Stimulated activated naive B cell treated with anti-CD40 and anti-IgM and Interleukin-4, amounts not matched to agents 10 μg/mL and 1 μg/mL and 100 μg/mL, for 72 hours (primary cell): ENCODE measurements around the gene DEGS1.
A peak's percentile ranks its signal among the peaks of the same experiment; 100 is the strongest.

Experiments
- ATAC-seq, 2 donors: fragments of 150-1000 bp; cut with Tn5 transposase; replicated peaks; 2 replicates each; pipeline ENCODE4 v1.10.0; 2021; ENCODE audit warnings: moderate library complexity in 1 of 2
- DNase-seq: peaks from one replicate; pipeline ENCODE4 v3.0.0; 2021
- H3K27ac Mint-ChIP-seq: one replicate; pipeline ENCODE4 v1.8.0; 2022; ENCODE audit warnings: mild to moderate bottlenecking, mixed read lengths
- H3K27me3 Mint-ChIP-seq, 2 donors: one replicate each; pipeline ENCODE4 v1.8.0; 2022; ENCODE audit warnings: mixed read lengths in 2 of 2
- H3K36me3 Mint-ChIP-seq, 2 donors: one replicate each; pipeline ENCODE4 v1.8.0; 2022; ENCODE audit warnings: mixed read lengths in 2 of 2, mild to moderate bottlenecking in 1 of 2
- H3K4me1 Mint-ChIP-seq, 2 donors: one replicate each; pipeline ENCODE4 v1.8.0; 2022; ENCODE audit warnings: mixed read lengths in 2 of 2, mild to moderate bottlenecking in 1 of 2
- H3K4me3 Mint-ChIP-seq, 2 donors: one replicate each; pipeline ENCODE4 v1.8.0; 2022; ENCODE audit warnings: mild to moderate bottlenecking in 2 of 2, mixed read lengths in 2 of 2, moderate library complexity in 1 of 2
- H3K9me3 Mint-ChIP-seq, 2 donors: one replicate each; pipeline ENCODE4 v1.8.0; 2022; ENCODE audit warnings: mixed read lengths in 2 of 2, mild to moderate bottlenecking in 1 of 2

The DEGS1 gene

DNA sequence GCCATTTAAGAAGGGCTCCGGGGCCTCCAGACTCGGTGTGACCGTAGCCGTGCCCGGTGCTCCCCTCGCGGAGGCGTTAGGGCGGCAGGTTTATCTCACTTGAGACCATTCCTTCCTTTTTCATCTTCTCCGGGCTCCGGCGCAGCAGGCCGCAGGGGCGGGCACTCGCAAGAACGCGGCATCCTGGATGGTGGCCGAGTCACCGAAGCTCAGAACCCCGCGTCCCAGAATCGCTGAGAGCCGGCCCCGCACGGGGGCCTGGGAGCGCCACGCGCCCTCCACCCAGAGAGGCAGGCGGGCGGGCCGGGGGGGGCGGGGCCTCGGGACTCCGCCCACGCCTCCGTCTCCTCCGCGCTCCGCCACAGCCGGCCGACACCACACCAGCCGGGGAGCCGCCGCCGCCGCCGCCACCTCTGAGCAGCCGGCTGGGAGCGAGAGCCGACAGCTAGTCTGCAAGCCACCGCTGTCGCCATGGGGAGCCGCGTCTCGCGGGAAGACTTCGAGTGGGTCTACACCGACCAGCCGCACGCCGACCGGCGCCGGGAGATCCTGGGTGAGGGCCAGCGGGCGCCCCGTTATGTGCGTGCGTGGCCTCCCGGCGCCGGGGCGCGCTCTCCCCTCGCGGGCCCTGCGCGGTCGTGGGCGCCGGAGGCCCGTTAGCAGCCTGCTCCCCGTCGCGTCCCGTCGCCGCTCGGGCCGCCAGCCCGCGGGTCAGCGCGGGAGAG, at the start of gene DEGS1:
DEGS1 (plus strand) TSS at position 375 of the 725 bp plus-strand sequence; CDS start at position 472, 97 bp downstream.
- Mint-ChIP-seq H3K27ac (peak within 1 kb of the TSS; percentile 97), H3K4me3 (peak within 1 kb of the TSS; percentile 87 to 91), H3K4me1 (peaks cover 26 to 54% of the 10 kb centered on the region in 2 donors), H3K36me3 (peaks cover 16 to 25% of the 10 kb centered on the region in 2 donors), H3K9me3 (no peaks in the 10 kb centered on the region), H3K27me3 (no peaks in the 10 kb centered on the region)
- DNase-seq = peak; percentile 82
- ATAC-seq = peak; percentile 76 to 84

DNA sequence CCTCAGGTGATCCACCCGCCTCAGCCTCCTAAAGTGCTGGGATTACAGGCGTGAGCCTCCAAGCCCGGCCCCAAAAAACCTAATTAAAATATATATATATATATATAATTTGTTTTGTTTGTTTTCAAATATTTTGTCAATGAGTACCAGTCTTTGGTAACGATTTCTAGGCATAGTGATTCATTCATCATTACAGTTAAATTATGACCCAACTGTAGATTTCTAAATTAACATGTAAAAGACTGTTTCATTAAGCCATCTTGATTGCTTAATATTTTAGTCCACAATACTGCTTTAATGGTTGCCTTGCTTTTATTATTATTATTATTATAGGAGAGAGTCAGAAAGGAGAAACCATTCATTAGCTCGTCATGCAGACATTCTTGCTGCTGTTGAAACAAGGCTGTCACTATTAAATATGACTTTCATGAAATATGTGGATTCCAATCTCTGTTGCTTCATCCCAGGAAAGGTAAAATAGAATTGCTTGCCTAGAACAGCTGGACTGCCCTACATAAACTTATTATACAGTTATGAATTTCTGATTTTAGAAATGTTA, 49.2 kb upstream of the DEGS1 start:
- H3K4me1 Mint-ChIP-seq = peaks cover 6 to 10% of the 10 kb centered on the region in 2 donors
- no peaks in the 10 kb centered on the region for H3K27me3 Mint-ChIP-seq
- H3K27ac Mint-ChIP-seq = no peak overlapping the region
- H3K9me3 Mint-ChIP-seq = no peaks in the 10 kb centered on the region
- peaks cover 23 to 31% of the 10 kb centered on the region in 2 donors for H3K36me3 Mint-ChIP-seq
- no peak overlapping the region for H3K4me3 Mint-ChIP-seq
- ATAC-seq = no peak
- DNase-seq = no peak

DNA sequence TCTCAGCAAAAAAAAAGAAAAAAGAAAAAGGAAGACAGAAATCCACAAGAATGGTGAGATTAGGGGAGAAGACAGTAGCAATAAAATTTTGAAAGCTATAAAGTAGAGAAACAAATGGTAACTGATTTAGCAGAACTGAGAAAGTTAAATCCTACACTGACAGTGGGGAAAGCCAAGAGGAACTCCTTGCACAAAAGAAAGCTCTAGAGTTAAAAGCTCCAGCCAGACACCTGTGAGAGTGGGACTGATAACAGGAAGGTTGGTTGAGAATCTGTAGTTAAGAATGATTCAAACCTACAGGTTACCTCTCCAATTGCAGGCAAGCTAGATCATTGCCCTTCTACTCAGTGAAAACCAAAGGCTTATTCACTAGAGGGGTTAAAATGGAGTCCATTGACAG, 45.5 kb upstream of the DEGS1 start:
- H3K27ac Mint-ChIP-seq = peak overlapping the region; percentile 62
- DNase-seq (no peak), ATAC-seq (peak; percentile 77 to 90)
- peaks cover 6 to 10% of the 10 kb centered on the region in 2 donors for H3K4me1 Mint-ChIP-seq
- no peaks in the 10 kb centered on the region for H3K27me3 Mint-ChIP-seq
- no peaks in the 10 kb centered on the region for H3K9me3 Mint-ChIP-seq
- H3K36me3 Mint-ChIP-seq = peaks cover 3 to 23% of the 10 kb centered on the region in 2 donors
- no peak overlapping the region for H3K4me3 Mint-ChIP-seq

DNA sequence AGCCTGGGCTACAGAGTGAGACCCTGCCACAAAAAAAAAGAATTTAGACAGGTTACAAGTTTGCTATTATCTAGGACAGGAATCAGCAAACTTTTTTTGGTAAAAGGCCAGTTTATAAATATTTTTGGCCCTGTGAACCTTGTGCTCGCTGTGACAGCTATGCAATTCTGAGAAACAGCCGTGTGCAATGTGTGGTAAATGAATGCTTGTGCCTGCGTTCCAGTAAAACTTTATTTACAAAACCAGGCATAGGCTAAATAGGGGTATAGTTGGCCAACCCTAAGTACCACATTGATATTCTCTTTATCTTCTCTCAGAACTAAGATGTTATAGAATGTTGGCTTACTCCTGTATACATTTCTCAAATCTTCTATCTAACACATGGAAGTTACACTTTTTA, 44.8 kb upstream of the DEGS1 start:
- Mint-ChIP-seq H3K27me3 (no peaks in the 10 kb centered on the region), H3K27ac (no peak overlapping the region), H3K9me3 (no peaks in the 10 kb centered on the region), H3K36me3 (peaks cover 5 to 24% of the 10 kb centered on the region in 2 donors), H3K4me3 (no peak overlapping the region), H3K4me1 (peaks cover 7 to 17% of the 10 kb centered on the region in 2 donors)
- DNase-seq = no peak
- no peak for ATAC-seq

DNA sequence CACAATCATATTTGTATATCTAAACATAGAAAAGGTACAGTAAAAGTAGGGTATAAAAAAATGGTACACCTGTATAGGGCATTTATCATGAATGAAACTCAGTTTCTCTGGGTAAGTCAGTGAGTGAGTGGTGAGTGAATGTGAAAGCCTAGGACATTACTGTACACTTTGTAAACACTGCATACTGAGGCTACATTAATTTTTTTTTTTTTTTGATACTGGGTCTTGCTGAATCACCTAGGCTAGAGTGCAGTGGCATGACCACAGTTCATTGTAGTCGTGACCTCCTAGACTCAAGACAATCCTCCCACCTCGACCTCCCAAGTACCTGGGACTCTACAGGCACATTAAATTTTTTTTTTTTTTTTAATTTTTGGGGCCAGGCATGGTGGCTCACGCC, 41.3 kb upstream of the DEGS1 start:
- Mint-ChIP-seq H3K4me1 (peaks cover 13 to 37% of the 10 kb centered on the region in 2 donors), H3K27ac (no peak overlapping the region), H3K27me3 (no peaks in the 10 kb centered on the region), H3K36me3 (peaks cover 16 to 38% of the 10 kb centered on the region in 2 donors), H3K9me3 (no peaks in the 10 kb centered on the region), H3K4me3 (no peak overlapping the region)
- DNase-seq = no peak
- ATAC-seq = no peak

DNA sequence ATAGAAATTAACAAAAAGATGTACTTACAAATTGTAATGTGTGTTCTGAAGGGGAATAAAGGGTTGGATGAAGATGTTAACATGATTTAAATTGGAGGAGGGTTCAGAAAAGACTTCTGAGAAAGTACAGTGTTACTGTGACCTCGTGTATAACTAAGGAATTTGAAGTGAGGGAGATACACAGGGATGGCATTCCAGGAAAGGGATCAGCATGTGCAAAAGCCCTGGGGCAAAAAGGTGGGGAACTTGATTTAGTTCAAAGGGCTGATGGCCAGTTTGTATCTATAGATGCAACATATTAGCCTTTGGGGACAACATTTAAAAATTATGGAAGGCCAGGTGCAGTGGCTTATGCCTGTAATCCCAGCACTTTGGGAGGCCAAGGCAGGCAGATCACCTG, 33.3 kb upstream of the DEGS1 start:
- peaks cover 25 to 30% of the 10 kb centered on the region in 2 donors for H3K36me3 Mint-ChIP-seq
- no peak overlapping the region for H3K4me3 Mint-ChIP-seq
- H3K9me3 Mint-ChIP-seq = no peaks in the 10 kb centered on the region
- no peaks in the 10 kb centered on the region for H3K27me3 Mint-ChIP-seq
- H3K27ac Mint-ChIP-seq = no peak overlapping the region
- ATAC-seq (no peak), DNase-seq (no peak)
- peaks cover 5 to 14% of the 10 kb centered on the region in 2 donors for H3K4me1 Mint-ChIP-seq

DNA sequence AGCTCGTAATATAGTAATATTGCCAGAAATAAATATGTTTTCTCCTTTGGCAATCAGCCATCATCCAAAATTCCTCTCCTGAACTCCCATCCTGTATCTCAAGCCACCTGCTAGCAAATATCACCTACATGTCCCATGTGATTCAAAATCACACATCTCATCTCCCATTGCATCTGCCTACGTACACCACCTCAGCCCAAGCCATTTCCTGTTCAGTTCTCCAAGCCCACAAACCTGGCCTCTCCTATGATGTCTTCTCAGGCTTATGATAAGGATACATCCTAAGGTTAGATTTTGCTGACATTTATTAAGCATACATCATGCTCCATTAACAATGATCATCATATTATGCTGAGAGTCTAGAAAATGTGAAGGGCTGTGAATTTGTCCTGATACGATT, 31.9 kb upstream of the DEGS1 start:
- Mint-ChIP-seq H3K36me3 (peaks cover 21 to 30% of the 10 kb centered on the region in 2 donors), H3K4me1 (peaks cover 5 to 6% of the 10 kb centered on the region in 2 donors), H3K27me3 (no peaks in the 10 kb centered on the region), H3K4me3 (no peak overlapping the region), H3K9me3 (no peaks in the 10 kb centered on the region), H3K27ac (no peak overlapping the region)
- ATAC-seq = no peak
- DNase-seq = no peak

DNA sequence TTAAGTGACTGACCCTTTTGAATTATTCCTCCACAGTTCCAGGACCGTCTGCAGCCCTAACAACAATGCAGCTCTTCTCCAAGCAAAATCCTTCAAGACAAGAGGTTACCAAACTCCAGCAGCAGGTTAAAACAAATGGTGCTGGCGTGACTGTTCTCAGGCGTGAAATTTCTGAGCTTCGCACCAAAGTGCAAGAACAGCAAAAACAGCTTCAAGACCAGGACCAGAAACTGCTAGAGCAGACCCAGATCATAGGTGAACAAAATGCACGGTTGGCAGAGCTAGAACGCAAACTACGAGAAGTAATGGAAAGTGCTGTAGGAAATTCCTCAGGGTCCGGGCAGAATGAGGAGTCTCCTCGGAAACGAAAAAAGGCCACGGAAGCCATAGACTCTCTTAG, 25.7 kb upstream of the DEGS1 start:
- Mint-ChIP-seq H3K27ac (no peak overlapping the region), H3K36me3 (peaks cover 18 to 25% of the 10 kb centered on the region in 2 donors), H3K9me3 (no peaks in the 10 kb centered on the region), H3K4me1 (peaks cover 0 to 1% of the 10 kb centered on the region in 2 donors), H3K4me3 (no peak overlapping the region), H3K27me3 (no peaks in the 10 kb centered on the region)
- DNase-seq (no peak), ATAC-seq (no peak)

DNA sequence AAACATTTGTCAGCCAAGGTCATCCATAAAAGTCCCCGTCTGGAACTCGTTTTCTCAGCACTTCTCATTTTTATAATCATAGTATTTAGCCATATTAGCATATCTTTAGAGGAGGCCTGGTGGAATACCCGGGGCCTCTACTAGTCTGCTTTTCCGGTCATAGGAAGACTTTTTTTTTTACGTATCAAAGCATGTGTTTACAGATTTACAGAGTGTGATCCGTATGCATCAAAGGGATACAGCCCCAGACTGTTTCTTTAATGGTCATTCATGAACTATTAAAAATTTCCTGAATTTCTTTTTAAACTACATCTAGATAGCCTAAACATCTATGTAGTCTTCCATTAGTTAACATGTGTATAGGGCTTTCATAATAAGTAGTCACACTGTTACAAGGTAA, 23.5 kb upstream of the DEGS1 start:
- ATAC-seq (no peak), DNase-seq (no peak)
- H3K9me3 Mint-ChIP-seq = no peaks in the 10 kb centered on the region
- peaks cover 1 to 2% of the 10 kb centered on the region in 2 donors for H3K4me1 Mint-ChIP-seq
- no peak overlapping the region for H3K4me3 Mint-ChIP-seq
- H3K27ac Mint-ChIP-seq = no peak overlapping the region
- H3K36me3 Mint-ChIP-seq = peaks cover 13 to 24% of the 10 kb centered on the region in 2 donors
- no peaks in the 10 kb centered on the region for H3K27me3 Mint-ChIP-seq

DNA sequence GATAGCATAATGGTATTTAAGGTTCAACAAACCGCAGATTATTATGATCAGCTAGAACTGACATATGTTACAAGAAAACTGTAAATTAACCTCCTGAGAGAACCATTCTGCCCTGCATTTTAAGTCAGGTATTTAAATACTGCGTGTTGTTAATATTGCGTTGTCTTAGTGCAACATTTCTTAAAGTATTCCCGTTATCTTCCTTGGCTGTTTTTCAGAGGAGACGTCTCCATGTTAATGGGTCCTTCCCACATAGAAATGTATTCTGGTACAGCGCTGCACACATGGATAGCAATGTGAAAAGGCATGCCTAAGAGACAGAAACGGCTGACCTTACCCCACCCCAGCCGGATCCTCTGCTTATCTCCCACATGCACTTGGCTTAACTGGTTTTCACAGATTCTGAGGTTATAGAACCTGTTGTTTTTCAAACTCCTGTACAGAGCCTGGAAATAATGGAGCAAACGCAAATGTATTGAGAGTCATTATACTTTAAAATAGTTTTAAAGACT, 22.8 kb upstream of the DEGS1 start:
- Mint-ChIP-seq H3K9me3 (no peaks in the 10 kb centered on the region), H3K4me1 (peaks cover 1 to 5% of the 10 kb centered on the region in 2 donors), H3K4me3 (no peak overlapping the region), H3K27ac (no peak overlapping the region), H3K27me3 (no peaks in the 10 kb centered on the region), H3K36me3 (peaks cover 13 to 24% of the 10 kb centered on the region in 2 donors)
- no peak for ATAC-seq
- no peak for DNase-seq

DNA sequence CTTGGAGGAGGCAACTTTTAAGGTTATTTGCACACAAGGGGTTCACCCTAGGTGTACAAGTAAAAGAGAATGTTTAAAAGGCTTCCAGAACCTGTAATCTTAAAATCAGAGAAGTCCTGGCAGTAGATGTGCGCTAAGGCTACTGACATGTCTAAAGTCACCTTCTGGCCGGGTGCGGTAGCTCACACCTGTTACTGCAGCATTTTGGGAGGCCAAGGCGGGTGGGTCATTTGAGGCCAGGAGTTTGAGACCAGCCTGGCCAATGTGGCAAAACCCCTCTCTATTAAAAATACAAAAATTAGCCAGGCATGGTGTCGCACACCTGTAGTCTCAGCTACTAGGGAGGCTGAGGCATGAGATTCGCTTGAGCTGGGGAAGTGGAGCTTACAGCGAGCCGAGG, 20.3 kb upstream of the DEGS1 start:
- no peak overlapping the region for H3K4me3 Mint-ChIP-seq
- H3K27me3 Mint-ChIP-seq = no peaks in the 10 kb centered on the region
- peaks cover 0 to 10% of the 10 kb centered on the region in 2 donors for H3K4me1 Mint-ChIP-seq
- peaks cover 4 to 14% of the 10 kb centered on the region in 2 donors for H3K36me3 Mint-ChIP-seq
- no peaks in the 10 kb centered on the region for H3K9me3 Mint-ChIP-seq
- H3K27ac Mint-ChIP-seq = no peak overlapping the region
- ATAC-seq (no peak), DNase-seq (no peak)

DNA sequence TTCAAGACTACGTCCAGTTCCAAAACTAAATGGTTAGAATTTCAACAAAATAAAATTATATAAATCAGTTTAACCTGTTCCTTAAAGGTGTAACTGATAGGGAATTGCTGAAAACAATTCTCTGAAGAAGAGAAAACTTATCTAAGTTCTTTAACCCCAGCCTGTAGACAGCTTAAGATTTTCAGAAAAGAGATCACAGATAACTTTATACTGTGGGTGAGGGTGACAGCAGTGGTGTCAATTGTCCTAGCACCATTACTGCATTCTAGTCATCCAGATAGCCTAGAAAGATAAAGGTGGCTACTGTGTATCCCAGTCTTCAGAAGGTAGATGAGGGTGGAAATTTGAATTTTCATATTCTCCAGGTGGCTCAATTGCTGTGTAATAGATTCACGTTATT, 19.7 kb upstream of the DEGS1 start:
- Mint-ChIP-seq H3K27me3 (no peaks in the 10 kb centered on the region), H3K4me3 (no peak overlapping the region), H3K27ac (no peak overlapping the region), H3K36me3 (peaks cover 4 to 14% of the 10 kb centered on the region in 2 donors), H3K9me3 (no peaks in the 10 kb centered on the region), H3K4me1 (peaks cover 0 to 10% of the 10 kb centered on the region in 2 donors)
- DNase-seq (no peak), ATAC-seq (no peak)

DNA sequence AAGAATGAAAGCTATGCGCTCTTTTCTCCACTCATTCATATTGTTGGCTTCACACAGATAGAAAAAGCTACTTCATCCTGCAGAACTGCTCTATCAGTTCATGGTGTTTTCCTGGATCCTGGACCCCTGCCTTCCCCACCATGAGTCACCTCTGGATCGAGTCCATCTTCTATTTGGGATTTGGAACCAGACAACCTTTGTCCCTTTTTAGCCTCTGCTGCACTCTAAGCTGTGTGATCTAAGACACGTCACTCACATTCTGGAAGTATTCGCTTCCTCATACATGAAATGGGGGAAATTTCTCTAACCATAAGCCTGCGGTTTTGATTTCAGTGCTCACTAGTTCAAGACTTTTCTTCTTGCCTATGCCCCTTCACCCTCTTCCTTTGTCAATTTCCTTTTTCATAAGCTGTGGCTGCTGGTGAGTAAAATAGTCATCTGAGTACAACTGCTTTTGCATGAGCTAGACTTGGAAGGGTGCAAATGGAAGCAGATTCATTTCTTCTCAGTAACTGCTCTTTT, 14.1 kb upstream of the DEGS1 start:
- H3K9me3 Mint-ChIP-seq = peaks cover 3 to 4% of the 10 kb centered on the region in 2 donors
- peaks cover 4 to 7% of the 10 kb centered on the region in 2 donors for H3K36me3 Mint-ChIP-seq
- no peaks in the 10 kb centered on the region for H3K27me3 Mint-ChIP-seq
- H3K27ac Mint-ChIP-seq = peak overlapping the region; percentile 82
- peak; percentile 97 to 98 for ATAC-seq
- DNase-seq = peak; percentile 52
- H3K4me3 Mint-ChIP-seq = peak overlapping the region; percentile 40 to 50
- H3K4me1 Mint-ChIP-seq = peaks cover 25 to 45% of the 10 kb centered on the region in 2 donors

DNA sequence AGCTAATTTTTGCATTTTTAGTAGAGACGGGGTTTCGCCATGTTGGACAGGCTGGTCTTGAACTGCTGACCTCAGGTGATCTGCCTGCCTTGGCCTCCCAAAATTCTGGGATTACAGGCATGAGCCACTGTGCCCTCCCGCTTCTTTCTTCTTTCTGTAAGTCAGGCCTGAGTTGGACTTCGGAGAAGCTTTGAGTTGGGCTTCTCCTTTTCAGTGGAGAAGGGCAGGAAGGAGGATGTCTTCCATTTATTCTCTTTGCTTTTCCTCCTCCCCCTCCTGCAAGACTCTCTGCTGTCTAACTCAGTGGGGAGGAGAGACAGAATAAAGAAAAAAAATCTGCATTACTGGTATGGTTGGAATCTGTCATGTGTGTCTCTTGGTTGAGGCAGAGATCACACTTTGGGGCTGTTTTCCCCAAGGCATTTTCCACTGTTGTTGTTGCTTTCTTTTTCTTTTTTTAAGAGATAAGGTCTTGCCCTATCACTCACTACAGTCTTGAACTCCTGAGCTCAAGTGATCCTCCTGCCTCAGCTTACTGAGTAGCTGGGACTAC, 13.2 kb upstream of the DEGS1 start:
- Mint-ChIP-seq H3K27ac (no peak overlapping the region), H3K27me3 (no peaks in the 10 kb centered on the region), H3K9me3 (peaks cover 3 to 4% of the 10 kb centered on the region in 2 donors), H3K4me1 (peaks cover 25 to 41% of the 10 kb centered on the region in 2 donors), H3K36me3 (peaks cover 4 to 7% of the 10 kb centered on the region in 2 donors), H3K4me3 (peak overlapping the region in 1 of 2 donors; percentile 40)
- no peak for ATAC-seq
- no peak for DNase-seq
